GM18873 (cell line): ENCODE measurements around the gene PSMD13.

ENCODE experiments used
- ATAC-seq: cut with Tn5 transposase; IDR thresholded peaks from one replicate; pipeline ENCODE4 v1.9.1; 2021; ENCODE audit warnings: mild to moderate bottlenecking, moderate library complexity, moderate number of reproducible peaks; ENCODE audit not compliant: unreplicated experiment, low FRiP score

PSMD13 gene

GRCh38 chr11:203945-204586, 32.7 kb upstream of the PSMD13 start:
- no peak for ATAC-seq

- ATAC-seq: no peak
Measured at GRCh38 chr11:204587-205109, 32.1 kb upstream of the PSMD13 start.

GRCh38 chr11:205221-206001, 31.4 kb upstream of the PSMD13 start:
- no peak for ATAC-seq

- no peak for ATAC-seq
Measured at GRCh38 chr11:206002-206384, 30.8 kb upstream of the PSMD13 start.

GRCh38 chr11:206526-207207, 30.1 kb upstream of the PSMD13 start:
- no peak for ATAC-seq

- peak; percentile 81 for ATAC-seq
Measured at GRCh38 chr11:207208-207862, 29.4 kb upstream of the PSMD13 start, which contains the start of the genes BET1L and RIC8A. TSS of gene BET1L (minus strand) at chr11:207399. CDS start at chr11:207321, 78 bp downstream. TSS of gene RIC8A (plus strand) at chr11:207708. CDS start at chr11:208855, 1,147 bp downstream.

GRCh38 chr11:207863-208180, 29.0 kb upstream of the PSMD13 start:
- ATAC-seq: peak; percentile 7

GRCh38 chr11:208181-208916, 28.4 kb upstream of the PSMD13 start:
- ATAC-seq: no peak

GRCh38 chr11:208917-209260, 27.9 kb upstream of the PSMD13 start:
- ATAC-seq: no peak

- no peak for ATAC-seq
Measured at GRCh38 chr11:209275-210121, 27.3 kb upstream of the PSMD13 start.

- no peak for ATAC-seq
Measured at GRCh38 chr11:210122-210802, 26.5 kb upstream of the PSMD13 start.

- ATAC-seq: no peak
Measured at GRCh38 chr11:210803-211180, 26.0 kb upstream of the PSMD13 start.

GRCh38 chr11:211295-211694, 25.5 kb upstream of the PSMD13 start:
- ATAC-seq: no peak

- ATAC-seq: no peak
Measured at GRCh38 chr11:211741-212140, 25.0 kb upstream of the PSMD13 start.

GRCh38 chr11:212150-213100, 24.4 kb upstream of the PSMD13 start:
- no peak for ATAC-seq

GRCh38 chr11:213111-213510, 23.7 kb upstream of the PSMD13 start:
- no peak for ATAC-seq

GRCh38 chr11:214083-214482, 22.7 kb upstream of the PSMD13 start:
- ATAC-seq: no peak

GRCh38 chr11:215581-216037, 21.2 kb upstream of the PSMD13 start:
- ATAC-seq: no peak
